GM18873 (cell line): ENCODE results near the gene ATL3.
"Not testable (repeated sequence)": the region's sequence is repeated elsewhere in the genome, so short reads cannot be mapped to it uniquely, and the experiment has no call there.

Source experiments
- ATAC-seq: cut with Tn5 transposase; IDR thresholded peaks from one replicate; pipeline ENCODE4 v1.9.1; 2021; ENCODE audit warnings: mild to moderate bottlenecking, moderate library complexity, moderate number of reproducible peaks; ENCODE audit not compliant: unreplicated experiment, low FRiP score

The ATL3 gene

GRCh38 chr11:63671322-63672155 lies at the start of gene ATL3:
Gene ATL3 (minus strand): TSS chr11:63671376. CDS start chr11:63671335, 41 bp downstream.
- peak; percentile 87 for ATAC-seq

- no peak for ATAC-seq
Measured at GRCh38 chr11:63720611-63721010, 49.4 kb upstream of the ATL3 start.

GRCh38 chr11:63719987-63720386 lies 48.8 kb upstream of the ATL3 start:
- ATAC-seq, result no peak

GRCh38 chr11:63719001-63719400 lies 47.8 kb upstream of the ATL3 start:
- no peak for ATAC-seq

GRCh38 chr11:63716046-63716445 lies 44.9 kb upstream of the ATL3 start:
- no peak for ATAC-seq

GRCh38 chr11:63713766-63714165 lies 42.6 kb upstream of the ATL3 start:
- ATAC-seq, result no peak

- no peak for ATAC-seq
Measured at GRCh38 chr11:63711838-63712237, 40.7 kb upstream of the ATL3 start.

- ATAC-seq, result no peak
Measured at GRCh38 chr11:63710476-63711217, 39.5 kb upstream of the ATL3 start.

- no peak for ATAC-seq
Measured at GRCh38 chr11:63709336-63709884, 38.2 kb upstream of the ATL3 start.

GRCh38 chr11:63708764-63709163 lies 37.6 kb upstream of the ATL3 start:
- ATAC-seq, result no peak

- ATAC-seq, result no peak
Measured at GRCh38 chr11:63705526-63705925, 34.4 kb upstream of the ATL3 start.

GRCh38 chr11:63699896-63700295 lies 28.7 kb upstream of the ATL3 start:
- ATAC-seq, result no peak

GRCh38 chr11:63698976-63699733 lies 28.0 kb upstream of the ATL3 start:
- no peak for ATAC-seq

- ATAC-seq, result no peak
Measured at GRCh38 chr11:63694596-63694995, 23.4 kb upstream of the ATL3 start.

GRCh38 chr11:63687845-63688244 lies 16.7 kb upstream of the ATL3 start:
- ATAC-seq, result no peak

GRCh38 chr11:63686926-63687325 lies 15.8 kb upstream of the ATL3 start:
- ATAC-seq, result no peak

- not testable (repeated sequence) for ATAC-seq
Measured at GRCh38 chr11:63685158-63685721, 14.1 kb upstream of the ATL3 start.

- no peak for ATAC-seq
Measured at GRCh38 chr11:63683133-63683991, 12.2 kb upstream of the ATL3 start.
